Gastrocnemius medialis (tissue), 4 donors: ENCODE measurements around the gene CA12. TPM values are rescaled to one million over a fixed set of nuclear protein-coding genes. Genes with fewer than 3 reads are reported as not detected.

Source experiments
- ATAC-seq, 2 donors: fragments of 150-250 bp; one replicate each; pipeline ENCODE4 v1.9.1; 2016
- DNase-seq, 2 donors: peaks; one replicate each; pipeline ENCODE4 v3.0.0-alpha.2; 2019
- H3K27ac ChIP-seq, 4 donors: fragments of 200-600 bp; sonication (generic); 1 replicate in 1 of 4; 2 replicates in 3 of 4; pipeline ENCODE4 v1.5.1; 2016 to 2018; ENCODE audit warnings: mild to moderate bottlenecking in 2 of 4, moderate library complexity in 1 of 4
- H3K27me3 ChIP-seq, 3 donors: fragments of 200-600 bp; sonication (generic) in 2 of 3; 1 replicate in 1 of 3; 2 replicates in 2 of 3; pipeline versions ENCODE4 v1.5.1 to v1.6.0; 2016 to 2019; ENCODE audit warnings: mild to moderate bottlenecking in 1 of 3, moderate library complexity in 1 of 3
- H3K36me3 ChIP-seq, 2 donors: fragments of 200-600 bp; sonication (generic) in 1 of 2; one replicate each; pipeline ENCODE4 v1.5.1; 2017 to 2018
- H3K4me1 ChIP-seq, 2 donors: fragments of 200-600 bp; sonication (generic) in 1 of 2; one replicate each; pipeline ENCODE4 v1.5.1; 2016 to 2017; ENCODE audit warnings: mild to moderate bottlenecking in 2 of 2
- H3K4me3 ChIP-seq, 4 donors: fragments of 200-600 bp; sonication (generic) in 3 of 4; 1 replicate in 1 of 4; 2 replicates in 3 of 4; pipeline ENCODE4 v1.5.1; 2016 to 2019; ENCODE audit warnings: mild to moderate bottlenecking in 2 of 4
- H3K9me3 ChIP-seq, 3 donors: fragments of 200-600 bp; sonication (generic) in 2 of 3; 1 replicate in 1 of 3; 2 replicates in 2 of 3; pipeline ENCODE4 v1.5.1; 2016 to 2019
- POLR2A ChIP-seq, 2 donors: fragments of 450-650 bp; IDR thresholded peaks; one replicate each; pipeline ENCODE4 v1.6.1; 2017; ENCODE audit warnings: antibody characterized with exemption in 2 of 2, mild to moderate bottlenecking in 2 of 2, moderate library complexity in 2 of 2
- in situ Hi-C, 4 donors: fragments of 200-750 bp; cut with MboI; loops; one replicate each; pipeline versions ENCODE4 v1.15.0 to v1.8.0; 2017; ENCODE audit warnings: low sequenced_read_pairs in 4 of 4
- intact Hi-C: fragments of 100-400 bp; cut with DNase I; formaldehyde crosslinking; loops from one replicate; pipeline ENCODE4 v1.15.1; 2023; ENCODE audit warnings: low total_unique reads
- total RNA-seq, 4 donors: library from RNA; depleted of rRNA; stranded (reverse); fragments of >200 nt; gene quantifications; one replicate each; pipeline versions ENCODE4 v1.1.0 to v1.2.3, GENCODE V29; 2016
- TF ChIP-seq, protein P1 (sequence below), 5 experiments: fragments of 450-650 bp in 3 of 5; fragments of 200-600 bp in 2 of 5; sonication (generic) in 2 of 5; IDR thresholded peaks in 4 of 5; conservative IDR thresholded peaks in 1 of 5; 1 replicate in 4 of 5; 2 replicates in 1 of 5; pipeline ENCODE4 v1.5.1; 2016 to 2019; ENCODE audit warnings: antibody characterized with exemption in 5 of 5, mild to moderate bottlenecking in 3 of 5, moderate library complexity in 3 of 5

CA12 gene
- total RNA-seq, 4 donors from 2014 or later: 0.10 to 1.7 TPM; not detected in 2

DNA sequence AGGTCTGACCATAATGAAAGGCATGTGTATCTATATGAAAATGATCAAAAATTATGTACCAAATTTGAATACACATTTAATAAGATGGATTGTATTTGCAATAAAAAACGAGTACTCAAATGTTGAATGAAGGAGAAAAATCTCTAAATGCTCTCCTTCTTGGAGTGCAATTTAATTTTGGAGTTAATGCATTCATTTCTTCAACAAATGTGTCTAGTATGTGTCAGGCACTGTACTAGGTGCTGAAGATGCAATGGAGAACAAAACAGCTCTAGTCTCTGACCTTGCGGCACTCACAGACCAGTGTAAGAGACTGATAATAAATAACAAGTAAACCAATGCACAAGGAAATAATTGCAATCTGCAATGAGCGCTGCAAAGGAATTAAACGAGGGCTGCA is 28.8 kb downstream of the CA12 start:
- no peak for TF ChIP-seq POLR2A (IDR thresholded peaks at IDR 0.05)
- TF ChIP-seq, protein P1, sequence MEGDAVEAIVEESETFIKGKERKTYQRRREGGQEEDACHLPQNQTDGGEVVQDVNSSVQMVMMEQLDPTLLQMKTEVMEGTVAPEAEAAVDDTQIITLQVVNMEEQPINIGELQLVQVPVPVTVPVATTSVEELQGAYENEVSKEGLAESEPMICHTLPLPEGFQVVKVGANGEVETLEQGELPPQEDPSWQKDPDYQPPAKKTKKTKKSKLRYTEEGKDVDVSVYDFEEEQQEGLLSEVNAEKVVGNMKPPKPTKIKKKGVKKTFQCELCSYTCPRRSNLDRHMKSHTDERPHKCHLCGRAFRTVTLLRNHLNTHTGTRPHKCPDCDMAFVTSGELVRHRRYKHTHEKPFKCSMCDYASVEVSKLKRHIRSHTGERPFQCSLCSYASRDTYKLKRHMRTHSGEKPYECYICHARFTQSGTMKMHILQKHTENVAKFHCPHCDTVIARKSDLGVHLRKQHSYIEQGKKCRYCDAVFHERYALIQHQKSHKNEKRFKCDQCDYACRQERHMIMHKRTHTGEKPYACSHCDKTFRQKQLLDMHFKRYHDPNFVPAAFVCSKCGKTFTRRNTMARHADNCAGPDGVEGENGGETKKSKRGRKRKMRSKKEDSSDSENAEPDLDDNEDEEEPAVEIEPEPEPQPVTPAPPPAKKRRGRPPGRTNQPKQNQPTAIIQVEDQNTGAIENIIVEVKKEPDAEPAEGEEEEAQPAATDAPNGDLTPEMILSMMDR (IDR thresholded peaks at IDR 0.05 in 4 of 5, conservative IDR thresholded peaks at IDR 0.05 in 1 of 5): no peak
- Histone ChIP-seq H3K36me3 (no peaks in the 10 kb centered on the region), H3K4me3 (no peak overlapping the region), H3K4me1 (peaks cover 18 to 25% of the 10 kb centered on the region in 2 donors), H3K27ac (no peak overlapping the region), H3K9me3 (no peaks in the 10 kb centered on the region), H3K27me3 (no peaks in the 10 kb centered on the region)
- in situ Hi-C loops (no loop called here), intact Hi-C loops (no loop called here)
- DNase-seq: no peak
- ATAC-seq: no peak

DNA sequence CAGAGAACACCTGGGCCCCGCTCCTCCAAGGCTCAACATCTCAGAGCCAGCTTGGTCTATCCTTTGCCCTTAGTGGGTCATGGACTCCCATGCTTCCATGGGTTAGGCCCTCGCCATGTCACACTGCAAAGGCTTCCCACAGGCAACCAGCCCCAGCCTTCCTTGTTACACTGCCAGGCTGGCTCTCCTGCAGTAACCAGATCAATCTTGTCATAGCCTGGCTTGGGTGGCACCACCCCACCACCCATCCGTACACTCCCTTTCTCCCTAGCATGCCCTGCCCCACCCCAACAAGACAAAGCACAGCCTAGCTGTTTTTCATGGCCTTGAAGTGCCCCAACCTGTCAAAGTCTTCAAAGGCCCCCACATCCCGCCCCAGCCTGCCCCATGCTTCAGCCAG is 30.5 kb downstream of the CA12 start:
- no peaks in the 10 kb centered on the region for H3K27me3 ChIP-seq
- H3K4me3 ChIP-seq: no peak overlapping the region
- H3K9me3 ChIP-seq: no peaks in the 10 kb centered on the region
- in situ Hi-C loops: no loop called here
- intact Hi-C loops: no loop called here
- H3K4me1 ChIP-seq: peaks cover 18 to 25% of the 10 kb centered on the region in 2 donors
- no peaks in the 10 kb centered on the region for H3K36me3 ChIP-seq
- H3K27ac ChIP-seq: no peak overlapping the region
- TF ChIP-seq, protein P1 (IDR thresholded peaks at IDR 0.05 in 4 of 5, conservative IDR thresholded peaks at IDR 0.05 in 1 of 5): no peak
- TF ChIP-seq POLR2A (IDR thresholded peaks at IDR 0.05): no peak
- ATAC-seq: no peak
- no peak for DNase-seq

DNA sequence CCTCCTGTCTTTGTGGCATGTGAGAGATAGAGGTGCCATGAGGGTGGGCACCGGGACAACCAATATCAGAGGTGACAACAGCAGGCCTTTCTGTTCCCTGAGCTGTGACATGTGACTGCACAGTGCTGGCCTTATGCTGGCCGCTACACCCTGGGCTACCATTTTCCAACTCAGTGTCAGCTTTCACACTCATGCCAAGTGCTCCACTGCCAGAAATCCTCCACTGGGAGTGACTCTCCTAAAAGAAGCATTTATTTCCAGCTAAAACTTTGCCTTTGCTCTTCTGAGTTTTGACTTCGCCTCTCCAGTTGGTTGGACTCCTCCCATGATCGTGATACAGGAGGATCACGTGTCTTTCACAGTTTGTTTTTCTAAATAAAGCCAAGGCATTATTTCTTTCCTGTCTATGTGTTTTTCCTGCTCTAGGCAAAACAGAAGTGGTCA is 31.4 kb downstream of the CA12 start:
- Histone ChIP-seq H3K4me1 (peaks cover 18 to 25% of the 10 kb centered on the region in 2 donors), H3K4me3 (no peak overlapping the region), H3K27ac (peak overlapping the region; percentile 27 to 64 (median 56)), H3K27me3 (no peaks in the 10 kb centered on the region), H3K36me3 (no peaks in the 10 kb centered on the region), H3K9me3 (no peaks in the 10 kb centered on the region)
- in situ Hi-C loops: no loop called here
- intact Hi-C loops: no loop called here
- TF ChIP-seq POLR2A (IDR thresholded peaks at IDR 0.05): no peak
- TF ChIP-seq, protein P1 (IDR thresholded peaks at IDR 0.05 in 4 of 5, conservative IDR thresholded peaks at IDR 0.05 in 1 of 5): no peak
- DNase-seq: peak; percentile 55 to 65
- peak; percentile 89 to 90 for ATAC-seq

DNA sequence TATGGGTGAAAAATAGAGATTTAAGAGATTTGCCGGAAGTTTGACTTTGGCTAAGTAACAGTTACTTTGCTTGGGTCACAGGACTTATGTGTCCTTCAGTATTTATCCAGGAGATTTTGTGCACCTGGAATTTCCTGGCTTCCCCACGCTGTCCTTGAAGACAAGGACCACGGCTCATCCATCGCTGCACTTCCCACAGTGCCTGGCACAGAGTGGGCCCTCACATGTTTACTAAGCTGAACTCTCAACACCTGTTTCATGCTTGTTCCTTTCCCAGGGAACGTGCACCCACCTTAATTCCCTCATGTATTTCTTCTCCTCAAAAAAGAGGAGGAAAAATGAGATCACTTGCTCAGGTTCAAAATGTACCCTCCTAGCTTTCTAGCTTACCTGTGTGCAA is 32.0 kb downstream of the CA12 start:
- no peak for ATAC-seq

More for the DNA sequence above, 32.0 kb downstream of the CA12 start:
- no peak for DNase-seq
- intact Hi-C loops (no loop called here), in situ Hi-C loops (no loop called here)
- Histone ChIP-seq H3K36me3 (no peaks in the 10 kb centered on the region), H3K4me3 (no peak overlapping the region), H3K9me3 (no peaks in the 10 kb centered on the region), H3K4me1 (peaks cover 18 to 25% of the 10 kb centered on the region in 2 donors), H3K27ac (peak overlapping the region; percentile 27 to 64 (median 56)), H3K27me3 (no peaks in the 10 kb centered on the region)
- TF ChIP-seq, protein P1 (IDR thresholded peaks at IDR 0.05 in 4 of 5, conservative IDR thresholded peaks at IDR 0.05 in 1 of 5): no peak
- TF ChIP-seq POLR2A (IDR thresholded peaks at IDR 0.05): no peak
